Activated B cell treated with CpG ODN at 0.5 μM for 24 hours (primary cell): ENCODE results near the gene GCA. TPM values are rescaled to one million over a fixed set of nuclear protein-coding genes. Genes with fewer than 3 reads are reported as not detected.
A peak's percentile ranks its signal among the peaks of the same experiment; 100 is the strongest.

ENCODE experiments used
- ATAC-seq: fragments of 200-7000 bp; cut with Tn5 transposase; one replicate; pipeline ENCODE4 v1.10.0; 2021; ENCODE audit warnings: low read depth, mild to moderate bottlenecking, moderate library complexity
- CTCF ChIA-PET: fragments of 350-600 bp; sonication (Branson Sonifier 250); formaldehyde crosslinking; loops from one replicate; lab custom pipeline; 2021; ENCODE audit warnings: antibody characterized with exemption; lab: Charles Lee
- POLR2A ChIA-PET: fragments of 350-600 bp; sonication (Branson Sonifier 250); formaldehyde crosslinking; loops from one replicate; lab custom pipeline; 2021; ENCODE audit warnings: antibody characterized with exemption; lab: Charles Lee
- DNase-seq: peaks from one replicate; pipeline ENCODE4 v3.0.0; 2022
- H3K27ac Mint-ChIP-seq: one replicate; pipeline ENCODE4 v1.8.0; 2020; ENCODE audit warnings: mixed read lengths
- H3K27me3 Mint-ChIP-seq: one replicate; pipeline ENCODE4 v1.8.0; 2021; ENCODE audit warnings: mixed read lengths
- H3K36me3 Mint-ChIP-seq: one replicate; pipeline ENCODE4 v1.8.0; 2021; ENCODE audit warnings: low read depth, mixed read lengths
- H3K4me1 Mint-ChIP-seq: one replicate; pipeline ENCODE4 v1.8.0; 2021; ENCODE audit warnings: mixed read lengths
- H3K4me3 Mint-ChIP-seq: one replicate; pipeline ENCODE4 v1.8.0; 2020; ENCODE audit warnings: mild to moderate bottlenecking, mixed read lengths
- H3K9me3 Mint-ChIP-seq: one replicate; pipeline ENCODE4 v1.8.0; 2020; ENCODE audit warnings: mixed read lengths
- CTCF ChIP-seq: fragments of 200-600 bp; IDR thresholded peaks from one replicate; pipeline ENCODE4 v1.8.0; 2022; ENCODE audit warnings: antibody characterized with exemption, mild to moderate bottlenecking
- intact Hi-C: fragments of 100-400 bp; cut with micrococcal nuclease; formaldehyde crosslinking; loops from one replicate; pipeline ENCODE4 v1.15.1; 2024
- total RNA-seq: library from RNA; stranded (reverse); gene quantifications from 2 replicates; pipeline ENCODE4 v1.2.3, GENCODE V29; 2022

Gene GCA
- 31.3 and 33.9 TPM in 2 replicates for total RNA-seq

- H3K36me3 Mint-ChIP-seq = peaks cover 5% of the 10 kb centered on the region
- intact Hi-C loops = loop anchor here (1.0 to 10.0 kb wide), 2 partner anchors 26 to 1039 kb away; partner anchors contain the start of genes IFIH1 and PSMD14
Measured at GRCh38 chr2:162343824-162344616, at the start of gene GCA. TSS of gene GCA (plus strand) at chr2:162344132. CDS start at chr2:162344249, 117 bp downstream.

GRCh38 chr2:162295009-162295408 lies 48.9 kb upstream of the GCA start:
- Mint-ChIP-seq H3K36me3 (peaks cover 31% of the 10 kb centered on the region), H3K27me3 (no peaks in the 10 kb centered on the region), H3K4me3 (no peak overlapping the region), H3K4me1 (no peaks in the 10 kb centered on the region), H3K9me3 (no peaks in the 10 kb centered on the region), H3K27ac (no peak overlapping the region)
- DNase-seq (no peak), ATAC-seq (no peak)
- intact Hi-C loops = no loop called here
- no peak for TF ChIP-seq CTCF
- POLR2A ChIA-PET = no interaction called here
- CTCF ChIA-PET = interaction anchor here (1.2 to 5.0 kb wide), 3 partner anchors 13 to 74 kb away, joined by 6 to 53 read pairs (median 26); no protein-coding TSS in a partner anchor

More at GRCh38 chr2:162343824-162344616, at the start of gene GCA:
- Mint-ChIP-seq H3K4me3 (peak within 1 kb of the TSS; percentile 91), H3K27ac (peak within 1 kb of the TSS; percentile 84), H3K9me3 (no peaks in the 10 kb centered on the region), H3K27me3 (no peaks in the 10 kb centered on the region), H3K4me1 (peaks cover 18% of the 10 kb centered on the region)
- TF ChIP-seq CTCF = no peak
- CTCF ChIA-PET = interaction anchor here (1.5 to 3.1 kb wide), 4 partner anchors 9 to 123 kb away, joined by 4 to 15 read pairs (median 6); no protein-coding TSS in a partner anchor
- ATAC-seq = peak; percentile 98
- POLR2A ChIA-PET = interaction anchor here (1.4 to 3.9 kb wide), 3 partner anchors 15 to 1036 kb away, joined by 5 to 32 read pairs (median 5); partner anchors contain the start of genes IFIH1 and PSMD14
- DNase-seq = peak; percentile 99

DNA sequence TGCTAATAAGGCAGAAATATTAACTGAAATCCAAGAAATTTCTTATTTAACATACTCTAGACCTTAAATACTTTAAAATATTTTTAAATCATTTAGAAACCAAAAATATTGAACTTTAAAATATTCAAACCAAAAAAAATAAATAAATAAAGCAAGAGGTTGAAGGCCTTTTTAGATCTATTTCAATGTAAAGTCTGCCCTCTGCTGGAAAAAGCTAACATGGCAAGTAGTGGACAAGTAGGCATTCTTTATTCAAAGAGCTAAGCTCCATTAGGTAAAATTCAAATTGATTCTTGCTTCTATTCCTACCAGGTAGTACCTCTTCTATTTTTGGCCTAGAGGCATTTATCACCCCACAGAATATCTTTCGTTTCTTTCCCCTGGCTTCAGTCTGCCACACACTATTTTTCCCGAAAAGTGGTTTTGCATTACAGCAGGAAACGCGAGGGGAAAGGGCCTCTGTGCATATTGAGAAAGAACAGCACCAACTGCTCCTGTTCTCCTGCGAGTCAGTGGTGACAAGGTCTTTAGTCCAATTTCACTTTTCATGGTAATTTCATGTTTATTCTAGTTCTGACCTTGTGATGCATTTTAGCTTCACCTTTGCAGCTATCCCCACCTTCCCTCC lies 45.9 kb upstream of the GCA start:
- Mint-ChIP-seq H3K27ac (no peak overlapping the region), H3K4me1 (no peaks in the 10 kb centered on the region), H3K9me3 (no peaks in the 10 kb centered on the region), H3K4me3 (no peak overlapping the region), H3K36me3 (peaks cover 19% of the 10 kb centered on the region), H3K27me3 (no peaks in the 10 kb centered on the region)
- ATAC-seq = peak; percentile 56
- CTCF ChIA-PET = interaction anchor here (0.7 to 8.3 kb wide), 25 partner anchors 10 to 711 kb away, joined by 3 to 73 read pairs (median 5); partner anchors contain the start of genes GCA and IFIH1
- no peak for DNase-seq
- POLR2A ChIA-PET = interaction anchor here (2.6 kb wide), 1 partner anchor 20 kb away, joined by 16 read pairs; the partner anchor contains the start of gene IFIH1
- intact Hi-C loops = loop anchor here (1.0 to 2.0 kb wide), 4 partner anchors 17 to 709 kb away; no protein-coding TSS in a partner anchor
- TF ChIP-seq CTCF = peak; percentile 91

DNA sequence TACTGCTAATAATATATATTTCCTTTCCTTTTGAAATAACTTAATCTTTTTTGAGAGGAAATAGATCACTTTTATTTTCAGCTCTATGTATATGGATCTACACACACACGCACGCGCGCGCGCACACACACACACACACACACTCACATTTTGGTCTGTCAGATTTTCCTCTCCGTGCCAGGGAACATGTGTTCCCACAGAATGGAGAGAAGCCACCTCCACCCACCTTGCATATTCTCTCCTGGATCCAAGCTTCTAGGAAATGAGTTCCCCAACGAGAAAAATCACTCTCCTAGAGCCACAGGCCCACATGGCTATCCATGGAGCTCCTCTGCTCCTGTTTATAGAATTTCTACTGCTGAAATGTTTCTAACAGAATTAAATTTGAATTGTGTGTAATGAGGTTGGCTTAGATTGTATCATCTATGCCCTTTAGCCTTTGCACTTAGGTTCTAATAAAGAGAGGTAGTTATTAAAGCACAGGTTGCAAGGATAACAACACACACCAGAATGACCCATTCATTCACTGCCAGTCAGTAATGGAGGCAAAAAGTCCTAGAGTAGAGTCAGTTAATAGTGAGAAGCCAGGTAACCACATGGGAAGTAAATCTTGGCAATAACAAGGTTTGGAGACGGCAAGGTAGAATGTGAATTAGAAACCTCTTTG lies 45.1 kb upstream of the GCA start:
- intact Hi-C loops = loop anchor here (1.0 to 2.0 kb wide), 4 partner anchors 18 to 710 kb away; no protein-coding TSS in a partner anchor
- no peak overlapping the region for H3K4me3 Mint-ChIP-seq
- peaks cover 17% of the 10 kb centered on the region for H3K36me3 Mint-ChIP-seq
- no peaks in the 10 kb centered on the region for H3K9me3 Mint-ChIP-seq
- ChIA-PET CTCF (interaction anchor here (0.7 to 8.3 kb wide), 21 partner anchors 9 to 712 kb away, joined by 3 to 73 read pairs (median 6); partner anchors contain the start of gene IFIH1), POLR2A (interaction anchor here (2.6 kb wide), 1 partner anchor 19 kb away, joined by 16 read pairs; the partner anchor contains the start of gene IFIH1)
- TF ChIP-seq CTCF = no peak
- H3K27me3 Mint-ChIP-seq = no peaks in the 10 kb centered on the region
- DNase-seq (no peak), ATAC-seq (no peak)
- no peaks in the 10 kb centered on the region for H3K4me1 Mint-ChIP-seq
- no peak overlapping the region for H3K27ac Mint-ChIP-seq
